ENCODE results near the gene ARVCF.

GRCh38 chr22:20031732-20032406 is 15.2 kb upstream of the ARVCF start:
- TF ChIP-seq, protein P1, sequence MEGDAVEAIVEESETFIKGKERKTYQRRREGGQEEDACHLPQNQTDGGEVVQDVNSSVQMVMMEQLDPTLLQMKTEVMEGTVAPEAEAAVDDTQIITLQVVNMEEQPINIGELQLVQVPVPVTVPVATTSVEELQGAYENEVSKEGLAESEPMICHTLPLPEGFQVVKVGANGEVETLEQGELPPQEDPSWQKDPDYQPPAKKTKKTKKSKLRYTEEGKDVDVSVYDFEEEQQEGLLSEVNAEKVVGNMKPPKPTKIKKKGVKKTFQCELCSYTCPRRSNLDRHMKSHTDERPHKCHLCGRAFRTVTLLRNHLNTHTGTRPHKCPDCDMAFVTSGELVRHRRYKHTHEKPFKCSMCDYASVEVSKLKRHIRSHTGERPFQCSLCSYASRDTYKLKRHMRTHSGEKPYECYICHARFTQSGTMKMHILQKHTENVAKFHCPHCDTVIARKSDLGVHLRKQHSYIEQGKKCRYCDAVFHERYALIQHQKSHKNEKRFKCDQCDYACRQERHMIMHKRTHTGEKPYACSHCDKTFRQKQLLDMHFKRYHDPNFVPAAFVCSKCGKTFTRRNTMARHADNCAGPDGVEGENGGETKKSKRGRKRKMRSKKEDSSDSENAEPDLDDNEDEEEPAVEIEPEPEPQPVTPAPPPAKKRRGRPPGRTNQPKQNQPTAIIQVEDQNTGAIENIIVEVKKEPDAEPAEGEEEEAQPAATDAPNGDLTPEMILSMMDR (IDR thresholded peaks at IDR 0.05): no peak
- TF ChIP-seq, protein P2, sequence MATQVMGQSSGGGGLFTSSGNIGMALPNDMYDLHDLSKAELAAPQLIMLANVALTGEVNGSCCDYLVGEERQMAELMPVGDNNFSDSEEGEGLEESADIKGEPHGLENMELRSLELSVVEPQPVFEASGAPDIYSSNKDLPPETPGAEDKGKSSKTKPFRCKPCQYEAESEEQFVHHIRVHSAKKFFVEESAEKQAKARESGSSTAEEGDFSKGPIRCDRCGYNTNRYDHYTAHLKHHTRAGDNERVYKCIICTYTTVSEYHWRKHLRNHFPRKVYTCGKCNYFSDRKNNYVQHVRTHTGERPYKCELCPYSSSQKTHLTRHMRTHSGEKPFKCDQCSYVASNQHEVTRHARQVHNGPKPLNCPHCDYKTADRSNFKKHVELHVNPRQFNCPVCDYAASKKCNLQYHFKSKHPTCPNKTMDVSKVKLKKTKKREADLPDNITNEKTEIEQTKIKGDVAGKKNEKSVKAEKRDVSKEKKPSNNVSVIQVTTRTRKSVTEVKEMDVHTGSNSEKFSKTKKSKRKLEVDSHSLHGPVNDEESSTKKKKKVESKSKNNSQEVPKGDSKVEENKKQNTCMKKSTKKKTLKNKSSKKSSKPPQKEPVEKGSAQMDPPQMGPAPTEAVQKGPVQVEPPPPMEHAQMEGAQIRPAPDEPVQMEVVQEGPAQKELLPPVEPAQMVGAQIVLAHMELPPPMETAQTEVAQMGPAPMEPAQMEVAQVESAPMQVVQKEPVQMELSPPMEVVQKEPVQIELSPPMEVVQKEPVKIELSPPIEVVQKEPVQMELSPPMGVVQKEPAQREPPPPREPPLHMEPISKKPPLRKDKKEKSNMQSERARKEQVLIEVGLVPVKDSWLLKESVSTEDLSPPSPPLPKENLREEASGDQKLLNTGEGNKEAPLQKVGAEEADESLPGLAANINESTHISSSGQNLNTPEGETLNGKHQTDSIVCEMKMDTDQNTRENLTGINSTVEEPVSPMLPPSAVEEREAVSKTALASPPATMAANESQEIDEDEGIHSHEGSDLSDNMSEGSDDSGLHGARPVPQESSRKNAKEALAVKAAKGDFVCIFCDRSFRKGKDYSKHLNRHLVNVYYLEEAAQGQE (IDR thresholded peaks at IDR 0.05; ENCODE audit: insufficient read depth in 1 of 2, low read depth in 2 of 2, low read length in 1 of 2): no peak
- TF ChIP-seq TCF7L2 (IDR thresholded peaks at IDR 0.05; ENCODE audit: low read depth, low read length) (no peak), SIN3A (IDR thresholded peaks at IDR 0.05; ENCODE audit: borderline replicate concordance, insufficient read depth, low read depth, low read length) (no peak), POLR2AphosphoS5 (IDR thresholded peaks at IDR 0.05; ENCODE audit: low read depth, low read length) (no peak)

All from Panc1 (cell line).